ENCODE data around the gene KLHL17. TPM values are rescaled to one million over a fixed set of nuclear protein-coding genes. Genes with fewer than 3 reads are reported as not detected.
"Not testable (repeated sequence)": the region's sequence is repeated elsewhere in the genome, so short reads cannot be mapped to it uniquely, and the experiment has no call there.

KLHL17 gene
- total RNA-seq, 1 donor from 2014 or later, result 6.1 TPM

- no peak for DNase-seq
Observed at GRCh38 chr1:937521-937920, 22.9 kb upstream of the KLHL17 start.

GRCh38 chr1:938088-938683 lies 22.2 kb upstream of the KLHL17 start:
- DNase-seq, result no peak

- no peak for DNase-seq
Observed at GRCh38 chr1:938711-939489, 21.5 kb upstream of the KLHL17 start.

- no peak for DNase-seq
Observed at GRCh38 chr1:939511-940106, 20.8 kb upstream of the KLHL17 start.

GRCh38 chr1:940107-941014 lies 20.0 kb upstream of the KLHL17 start:
- peak; percentile 13 for DNase-seq

DNA sequence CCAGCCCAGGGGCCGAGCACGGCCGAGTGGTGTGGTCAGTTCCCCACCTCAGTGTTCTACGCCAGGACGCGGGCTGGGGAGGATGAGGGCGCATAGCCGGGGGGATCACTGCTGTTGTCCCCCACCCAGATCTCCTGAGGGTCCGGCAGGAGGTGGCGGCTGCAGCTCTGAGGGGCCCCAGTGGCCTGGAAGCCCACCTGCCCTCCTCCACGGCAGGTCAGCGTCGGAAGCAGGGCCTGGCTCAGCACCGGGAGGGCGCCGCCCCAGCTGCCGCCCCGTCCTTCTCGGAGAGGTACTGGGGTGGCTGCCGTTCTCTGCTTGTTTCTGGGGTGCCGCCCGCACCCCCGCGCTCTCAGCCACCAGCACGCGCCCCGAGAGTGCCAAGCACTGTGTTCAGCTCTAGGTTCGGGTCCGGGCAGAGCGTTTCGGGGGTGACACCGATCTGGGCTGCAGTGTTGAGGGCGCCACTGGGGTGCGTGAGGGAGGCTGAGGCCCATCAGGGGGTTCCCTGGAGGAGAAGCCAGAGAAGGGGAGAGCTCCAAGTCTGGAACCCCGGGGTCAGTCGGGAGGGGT lies 19.3 kb upstream of the KLHL17 start:
- no peak for DNase-seq

GRCh38 chr1:941588-942383 lies 18.6 kb upstream of the KLHL17 start:
- no peak for DNase-seq

DNA sequence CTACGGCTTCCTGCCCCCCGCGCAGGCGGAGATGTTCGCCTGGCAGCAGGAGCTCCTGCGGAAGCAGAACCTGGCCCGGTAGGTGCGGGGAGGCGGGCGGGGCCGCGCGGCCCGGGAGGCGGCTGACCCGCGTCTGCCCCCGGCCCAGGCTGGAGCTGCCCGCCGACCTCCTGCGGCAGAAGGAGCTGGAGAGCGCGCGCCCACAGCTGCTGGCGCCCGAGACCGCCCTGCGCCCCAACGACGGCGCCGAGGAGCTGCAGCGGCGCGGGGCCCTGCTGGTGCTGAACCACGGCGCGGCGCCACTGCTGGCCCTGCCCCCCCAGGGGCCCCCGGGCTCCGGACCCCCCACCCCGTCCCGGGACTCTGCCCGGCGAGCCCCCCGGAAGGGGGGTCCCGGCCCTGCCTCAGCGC lies 18.0 kb upstream of the KLHL17 start:
- DNase-seq, result no peak

- DNase-seq, result no peak
Observed at GRCh38 chr1:942864-943533, 17.4 kb upstream of the KLHL17 start.

- DNase-seq, result no peak
Observed at GRCh38 chr1:943545-944340, 16.6 kb upstream of the KLHL17 start.

DNA sequence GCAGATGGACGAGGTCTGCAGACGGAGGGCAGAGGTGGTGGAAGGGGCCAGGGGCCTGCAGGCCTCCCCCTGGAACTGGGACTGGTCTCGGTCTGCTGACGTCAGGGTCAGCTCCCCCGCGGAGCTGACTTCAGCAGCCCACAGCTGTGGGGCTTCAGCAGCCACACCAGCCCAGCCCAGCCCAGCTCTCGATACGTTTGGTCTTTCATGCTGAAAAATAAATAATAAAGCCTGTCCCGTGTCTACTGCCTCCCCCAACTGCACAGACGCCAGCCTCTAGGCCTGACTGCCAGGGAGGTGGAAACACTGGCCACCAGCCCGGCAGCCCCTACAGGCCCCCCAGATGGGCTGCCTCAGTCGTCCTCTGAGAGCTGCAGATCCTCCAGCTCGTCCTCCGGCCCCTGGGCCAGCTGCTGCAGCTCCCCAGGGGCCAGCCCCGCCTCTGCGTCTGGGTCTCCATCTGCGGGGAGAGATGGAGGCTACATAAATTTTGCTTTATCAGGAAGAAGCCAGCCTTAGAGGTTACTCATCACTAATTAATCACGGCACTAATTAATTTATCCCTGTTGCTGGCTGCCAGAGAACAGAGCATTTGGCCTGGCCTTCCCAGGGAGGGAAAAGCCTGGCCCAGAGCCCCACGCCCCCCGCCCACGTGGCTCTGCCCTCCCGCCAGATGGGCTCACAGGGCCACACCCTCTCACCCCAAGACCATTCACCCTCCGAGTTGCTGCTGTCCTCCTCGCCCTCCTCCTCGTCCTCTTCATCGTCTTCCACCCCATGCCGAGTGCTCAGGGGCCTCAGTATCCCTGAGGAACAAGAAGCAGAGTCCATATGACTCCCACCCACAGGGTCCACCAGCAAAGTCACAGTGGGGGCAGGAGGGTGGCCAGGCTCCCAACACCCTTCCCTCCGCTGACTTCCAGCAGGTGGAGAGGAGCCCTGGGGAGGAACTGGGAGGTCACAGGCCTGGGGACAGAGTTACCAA lies 15.8 kb upstream of the KLHL17 start:
- no peak for DNase-seq

DNA sequence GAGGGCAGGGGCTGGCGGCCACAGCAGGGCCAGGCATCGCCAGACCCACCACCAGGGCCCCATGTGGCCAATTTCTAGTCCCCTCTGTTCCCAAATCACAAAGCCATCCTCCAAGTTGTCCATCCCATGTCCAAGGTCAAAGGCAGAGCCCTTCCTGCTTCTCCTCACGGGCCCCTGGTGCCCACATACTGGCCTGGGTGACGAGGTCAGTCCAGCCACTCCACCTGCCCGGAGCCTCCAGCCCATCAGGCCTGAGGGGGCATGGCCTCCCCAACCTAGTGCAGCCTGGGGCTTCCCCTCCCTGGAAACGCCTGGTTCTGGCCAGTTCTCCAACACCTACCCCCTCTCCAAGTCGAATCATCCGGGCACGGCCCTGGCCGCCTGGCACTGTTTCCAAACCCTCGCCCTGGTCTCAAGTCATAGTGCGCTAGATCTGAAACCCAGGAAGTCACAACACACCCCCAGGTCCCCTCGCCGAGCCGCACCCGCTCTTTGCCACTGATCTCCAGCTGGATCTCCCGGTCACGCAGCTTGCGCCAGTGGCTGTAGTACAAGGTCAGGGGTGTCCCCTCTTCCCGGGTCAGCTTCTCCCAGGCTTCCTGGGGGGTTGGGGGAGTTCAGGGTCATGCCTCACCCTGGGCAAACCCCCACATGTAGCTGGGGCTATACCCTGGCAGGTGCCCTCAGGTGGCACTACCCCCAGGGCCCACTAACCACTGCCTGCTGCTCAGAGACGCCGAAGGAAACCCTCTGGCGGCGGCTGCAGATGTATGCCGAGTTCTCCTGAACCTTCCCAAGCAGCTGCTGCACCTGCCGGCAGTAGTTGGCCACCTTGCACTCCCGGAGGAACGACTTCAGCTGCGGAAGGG lies 14.5 kb upstream of the KLHL17 start:
- DNase-seq, result no peak

GRCh38 chr1:946811-947210 lies 13.6 kb upstream of the KLHL17 start:
- DNase-seq, result not testable (repeated sequence)

- DNase-seq, result no peak
Observed at GRCh38 chr1:947958-948357, 12.4 kb upstream of the KLHL17 start.

GRCh38 chr1:950268-950667 lies 10.1 kb upstream of the KLHL17 start:
- DNase-seq, result no peak

DNA sequence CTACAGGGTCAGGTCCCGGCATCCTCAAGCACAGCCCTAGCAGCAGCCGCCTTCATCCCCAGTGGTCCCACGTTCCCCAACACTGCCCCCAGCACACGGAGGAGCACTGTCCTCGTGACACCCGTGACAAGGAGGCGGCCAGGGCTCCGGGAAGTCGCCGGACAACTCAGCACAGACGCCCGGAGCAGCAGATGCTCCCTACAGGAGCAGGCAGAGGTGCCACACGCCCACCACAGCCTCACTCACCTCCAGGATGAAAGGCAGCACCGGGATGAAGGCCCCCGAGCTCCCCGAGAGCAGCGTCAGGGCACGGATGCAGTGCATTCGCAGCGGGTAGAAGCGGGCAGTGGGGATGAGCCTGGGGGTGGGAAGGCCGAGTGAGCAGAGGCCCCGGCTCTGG lies 9.5 kb upstream of the KLHL17 start:
- DNase-seq, result no peak

GRCh38 chr1:951364-951763 lies 9.0 kb upstream of the KLHL17 start:
- DNase-seq, result no peak

- no peak for DNase-seq
Observed at GRCh38 chr1:952201-952600, 8.2 kb upstream of the KLHL17 start.

All from occipital lobe (tissue), 2 donors.